Erythroblast (primary cell): ENCODE data around the gene GNAZ.

ENCODE experiments used
- GATA1 ChIP-seq: IDR thresholded peaks from 2 replicates; pipeline ENCODE4 v1.6.1; 2011; ENCODE audit warnings: low read depth, mild to moderate bottlenecking, control low read depth, low read length, moderate library complexity
- POLR2A ChIP-seq: IDR thresholded peaks from 2 replicates; pipeline ENCODE4 v1.6.1; 2011; ENCODE audit warnings: mild to moderate bottlenecking, low read length

- TF ChIP-seq POLR2A (no peak), GATA1 (no peak)
Measured at GRCh38 chr22:23085785-23086184, 15.5 kb downstream of the GNAZ start.
